A549 (cell line): ENCODE measurements around the gene TWIST2.

Experiments
- BHLHE40 ChIP-seq: IDR thresholded peaks from 2 replicates; pipeline ENCODE4 v1.6.1; 2012; ENCODE audit warnings: low read depth, low read length, inconsistent platforms
- CBX8 ChIP-seq: fragments of 200-600 bp; sonication (generic); IDR thresholded peaks from 2 replicates; pipeline ENCODE4 v1.6.1; 2016
- HDAC2 ChIP-seq: fragments of 200-600 bp; sonication (generic); IDR thresholded peaks from 2 replicates; pipeline ENCODE4 v1.6.1; 2016
- NPAS2 ChIP-seq: fragments of 250-450 bp; sonication (Bioruptor Pico); IDR thresholded peaks from 2 replicates; pipeline ENCODE4 v1.8.0; 2022; ENCODE audit warnings: mild to moderate bottlenecking, moderate library complexity, borderline replicate concordance
- SREBF2 ChIP-seq: fragments of 450-650 bp; IDR thresholded peaks from 2 replicates; pipeline ENCODE4 v1.6.1; 2014; ENCODE audit warnings: mild to moderate bottlenecking, moderate library complexity
- ZFP36 ChIP-seq: fragments of 450-650 bp; IDR thresholded peaks from 2 replicates; pipeline ENCODE4 v1.6.1; 2014; ENCODE audit warnings: borderline replicate concordance; ENCODE audit not compliant: partially characterized antibody
- TF ChIP-seq, protein P1 (sequence below): fragments of 250-450 bp; sonication (Bioruptor Pico); IDR thresholded peaks from 2 replicates; pipeline ENCODE4 v1.5.0; 2021; ENCODE audit warnings: mild to moderate bottlenecking, moderate library complexity, borderline replicate concordance
- TF ChIP-seq, protein P2 (sequence below): fragments of >200 bp; sonication (Bioruptor Twin); formaldehyde crosslinking; IDR thresholded peaks from 3 replicates; pipeline ENCODE4 v1.5.1; 2016
- TF ChIP-seq, protein P3 (sequence below): IDR thresholded peaks from 2 replicates; pipeline ENCODE4 v1.6.1; 2012
- TF ChIP-seq, protein P4 (sequence below): fragments of 200-600 bp; sonication (generic); IDR thresholded peaks from 2 replicates; pipeline ENCODE4 v1.6.1; 2016; ENCODE audit warnings: antibody characterized with exemption, mild to moderate bottlenecking, moderate library complexity
- TF ChIP-seq, protein P5 (sequence below): IDR thresholded peaks from 2 replicates; pipeline ENCODE4 v1.6.1; 2012

DNA sequence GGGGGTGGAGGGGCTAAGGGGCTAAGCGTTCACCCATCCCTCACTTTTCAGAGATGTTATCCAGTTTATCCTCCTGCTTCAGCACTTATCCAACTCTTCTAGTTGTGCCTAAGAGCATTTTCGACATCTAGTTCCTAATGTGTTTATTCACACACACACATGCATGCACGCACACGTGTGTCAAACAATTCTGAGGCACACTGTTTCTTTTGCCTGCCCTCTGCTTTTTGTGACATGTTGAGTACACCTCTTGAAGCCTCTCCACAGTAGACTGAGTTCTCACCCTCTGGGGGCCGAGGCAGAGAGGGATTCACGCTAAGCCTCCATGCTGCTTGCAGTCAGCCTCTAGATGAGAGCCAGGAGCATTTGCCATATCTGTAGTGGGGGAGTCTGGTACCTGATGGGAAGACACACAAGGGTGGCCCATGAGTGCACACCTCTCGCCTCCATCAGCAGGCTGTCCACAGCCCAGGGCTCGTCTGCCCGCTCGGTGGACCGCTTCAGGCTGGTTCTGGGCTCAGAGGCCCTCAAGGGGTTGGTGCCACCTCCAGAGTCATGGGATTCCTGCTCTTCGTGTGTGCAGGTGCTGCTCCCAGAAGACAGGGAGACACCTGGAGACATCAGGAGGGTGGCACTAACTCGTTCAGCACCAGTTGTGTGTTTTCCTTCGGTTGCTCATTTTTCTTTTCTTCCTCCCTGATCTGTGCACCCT, 11.9 kb downstream of the TWIST2 start:
- TF ChIP-seq HDAC2 (no peak), NPAS2 (no peak), SREBF2 (no peak), BHLHE40 (no peak), ZFP36 (no peak), CBX8 (no peak)
- TF ChIP-seq, protein P1, sequence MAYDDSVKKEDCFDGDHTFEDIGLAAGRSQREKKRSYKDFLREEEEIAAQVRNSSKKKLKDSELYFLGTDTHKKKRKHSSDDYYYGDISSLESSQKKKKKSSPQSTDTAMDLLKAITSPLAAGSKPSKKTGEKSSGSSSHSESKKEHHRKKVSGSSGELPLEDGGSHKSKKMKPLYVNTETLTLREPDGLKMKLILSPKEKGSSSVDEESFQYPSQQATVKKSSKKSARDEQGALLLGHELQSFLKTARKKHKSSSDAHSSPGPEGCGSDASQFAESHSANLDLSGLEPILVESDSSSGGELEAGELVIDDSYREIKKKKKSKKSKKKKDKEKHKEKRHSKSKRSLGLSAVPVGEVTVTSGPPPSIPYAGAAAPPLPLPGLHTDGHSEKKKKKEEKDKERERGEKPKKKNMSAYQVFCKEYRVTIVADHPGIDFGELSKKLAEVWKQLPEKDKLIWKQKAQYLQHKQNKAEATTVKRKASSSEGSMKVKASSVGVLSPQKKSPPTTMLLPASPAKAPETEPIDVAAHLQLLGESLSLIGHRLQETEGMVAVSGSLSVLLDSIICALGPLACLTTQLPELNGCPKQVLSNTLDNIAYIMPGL (CRISPR knock-in tag) = no peak
- TF ChIP-seq, protein P2, sequence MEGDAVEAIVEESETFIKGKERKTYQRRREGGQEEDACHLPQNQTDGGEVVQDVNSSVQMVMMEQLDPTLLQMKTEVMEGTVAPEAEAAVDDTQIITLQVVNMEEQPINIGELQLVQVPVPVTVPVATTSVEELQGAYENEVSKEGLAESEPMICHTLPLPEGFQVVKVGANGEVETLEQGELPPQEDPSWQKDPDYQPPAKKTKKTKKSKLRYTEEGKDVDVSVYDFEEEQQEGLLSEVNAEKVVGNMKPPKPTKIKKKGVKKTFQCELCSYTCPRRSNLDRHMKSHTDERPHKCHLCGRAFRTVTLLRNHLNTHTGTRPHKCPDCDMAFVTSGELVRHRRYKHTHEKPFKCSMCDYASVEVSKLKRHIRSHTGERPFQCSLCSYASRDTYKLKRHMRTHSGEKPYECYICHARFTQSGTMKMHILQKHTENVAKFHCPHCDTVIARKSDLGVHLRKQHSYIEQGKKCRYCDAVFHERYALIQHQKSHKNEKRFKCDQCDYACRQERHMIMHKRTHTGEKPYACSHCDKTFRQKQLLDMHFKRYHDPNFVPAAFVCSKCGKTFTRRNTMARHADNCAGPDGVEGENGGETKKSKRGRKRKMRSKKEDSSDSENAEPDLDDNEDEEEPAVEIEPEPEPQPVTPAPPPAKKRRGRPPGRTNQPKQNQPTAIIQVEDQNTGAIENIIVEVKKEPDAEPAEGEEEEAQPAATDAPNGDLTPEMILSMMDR = no peak
- TF ChIP-seq, protein P3, sequence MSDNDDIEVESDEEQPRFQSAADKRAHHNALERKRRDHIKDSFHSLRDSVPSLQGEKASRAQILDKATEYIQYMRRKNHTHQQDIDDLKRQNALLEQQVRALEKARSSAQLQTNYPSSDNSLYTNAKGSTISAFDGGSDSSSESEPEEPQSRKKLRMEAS = no peak
- TF ChIP-seq, protein P4, sequence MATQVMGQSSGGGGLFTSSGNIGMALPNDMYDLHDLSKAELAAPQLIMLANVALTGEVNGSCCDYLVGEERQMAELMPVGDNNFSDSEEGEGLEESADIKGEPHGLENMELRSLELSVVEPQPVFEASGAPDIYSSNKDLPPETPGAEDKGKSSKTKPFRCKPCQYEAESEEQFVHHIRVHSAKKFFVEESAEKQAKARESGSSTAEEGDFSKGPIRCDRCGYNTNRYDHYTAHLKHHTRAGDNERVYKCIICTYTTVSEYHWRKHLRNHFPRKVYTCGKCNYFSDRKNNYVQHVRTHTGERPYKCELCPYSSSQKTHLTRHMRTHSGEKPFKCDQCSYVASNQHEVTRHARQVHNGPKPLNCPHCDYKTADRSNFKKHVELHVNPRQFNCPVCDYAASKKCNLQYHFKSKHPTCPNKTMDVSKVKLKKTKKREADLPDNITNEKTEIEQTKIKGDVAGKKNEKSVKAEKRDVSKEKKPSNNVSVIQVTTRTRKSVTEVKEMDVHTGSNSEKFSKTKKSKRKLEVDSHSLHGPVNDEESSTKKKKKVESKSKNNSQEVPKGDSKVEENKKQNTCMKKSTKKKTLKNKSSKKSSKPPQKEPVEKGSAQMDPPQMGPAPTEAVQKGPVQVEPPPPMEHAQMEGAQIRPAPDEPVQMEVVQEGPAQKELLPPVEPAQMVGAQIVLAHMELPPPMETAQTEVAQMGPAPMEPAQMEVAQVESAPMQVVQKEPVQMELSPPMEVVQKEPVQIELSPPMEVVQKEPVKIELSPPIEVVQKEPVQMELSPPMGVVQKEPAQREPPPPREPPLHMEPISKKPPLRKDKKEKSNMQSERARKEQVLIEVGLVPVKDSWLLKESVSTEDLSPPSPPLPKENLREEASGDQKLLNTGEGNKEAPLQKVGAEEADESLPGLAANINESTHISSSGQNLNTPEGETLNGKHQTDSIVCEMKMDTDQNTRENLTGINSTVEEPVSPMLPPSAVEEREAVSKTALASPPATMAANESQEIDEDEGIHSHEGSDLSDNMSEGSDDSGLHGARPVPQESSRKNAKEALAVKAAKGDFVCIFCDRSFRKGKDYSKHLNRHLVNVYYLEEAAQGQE = no peak
- TF ChIP-seq, protein P5, sequence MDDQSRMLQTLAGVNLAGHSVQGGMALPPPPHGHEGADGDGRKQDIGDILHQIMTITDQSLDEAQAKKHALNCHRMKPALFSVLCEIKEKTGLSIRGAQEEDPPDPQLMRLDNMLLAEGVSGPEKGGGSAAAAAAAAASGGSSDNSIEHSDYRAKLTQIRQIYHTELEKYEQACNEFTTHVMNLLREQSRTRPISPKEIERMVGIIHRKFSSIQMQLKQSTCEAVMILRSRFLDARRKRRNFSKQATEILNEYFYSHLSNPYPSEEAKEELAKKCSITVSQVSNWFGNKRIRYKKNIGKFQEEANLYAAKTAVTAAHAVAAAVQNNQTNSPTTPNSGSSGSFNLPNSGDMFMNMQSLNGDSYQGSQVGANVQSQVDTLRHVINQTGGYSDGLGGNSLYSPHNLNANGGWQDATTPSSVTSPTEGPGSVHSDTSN = no peak
